Measurements from ENCODE around the gene RAPSN.

RAPSN gene

GRCh38 chr11:47407746-47408590, 41.0 kb downstream of the RAPSN start, which contains the start of gene SLC39A13:
Gene SLC39A13, plus strand, starts transcription at chr11:47408590. Its CDS starts 1,505 bp downstream, at chr11:47410095.
- peak; percentile 98 to 99 (median 98) for DNase-seq

DNA sequence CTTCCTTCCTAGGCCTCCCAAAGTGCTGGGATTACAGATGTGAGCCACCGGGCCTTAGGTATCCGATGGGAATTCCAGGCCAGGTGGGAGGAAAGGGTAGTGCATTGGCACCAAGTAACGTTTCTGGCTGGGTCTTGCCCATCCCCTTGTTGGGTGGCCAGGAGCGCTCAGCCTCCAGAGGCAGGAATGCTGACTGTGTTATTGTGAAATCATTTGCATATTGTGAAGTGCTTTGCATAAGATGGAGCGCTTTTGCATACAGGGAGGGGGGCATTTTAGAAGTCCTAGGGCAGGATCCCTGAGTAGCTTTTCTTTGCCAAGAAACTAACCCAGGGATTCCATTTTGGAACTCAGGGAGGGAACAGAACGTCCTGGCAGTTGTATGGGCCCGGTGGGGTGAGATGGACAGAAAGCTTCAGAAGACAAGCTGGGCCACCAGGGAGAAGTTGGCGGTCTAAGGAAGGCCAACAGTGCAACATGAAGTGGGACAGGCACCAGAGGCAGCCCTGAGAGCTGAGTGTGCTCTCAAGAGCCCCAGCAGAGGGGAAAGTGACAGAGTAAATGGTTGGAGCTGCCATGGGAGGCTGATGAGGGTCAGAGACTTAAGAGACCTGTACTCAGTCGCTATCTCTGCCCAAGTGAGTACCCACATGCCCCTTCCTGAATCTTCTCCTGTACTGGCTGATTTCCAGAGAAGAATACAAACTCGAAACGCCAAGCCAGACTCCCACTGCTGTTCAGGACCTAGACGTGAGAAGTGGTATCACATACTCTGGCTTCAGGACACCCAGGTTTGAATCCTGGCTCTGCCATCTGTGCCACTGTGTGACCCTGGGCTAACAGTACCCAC, 41.8 kb downstream of the RAPSN start:
- peak in 3 of 4 experiments; percentile 47 to 65 (median 61) for DNase-seq

DNA sequence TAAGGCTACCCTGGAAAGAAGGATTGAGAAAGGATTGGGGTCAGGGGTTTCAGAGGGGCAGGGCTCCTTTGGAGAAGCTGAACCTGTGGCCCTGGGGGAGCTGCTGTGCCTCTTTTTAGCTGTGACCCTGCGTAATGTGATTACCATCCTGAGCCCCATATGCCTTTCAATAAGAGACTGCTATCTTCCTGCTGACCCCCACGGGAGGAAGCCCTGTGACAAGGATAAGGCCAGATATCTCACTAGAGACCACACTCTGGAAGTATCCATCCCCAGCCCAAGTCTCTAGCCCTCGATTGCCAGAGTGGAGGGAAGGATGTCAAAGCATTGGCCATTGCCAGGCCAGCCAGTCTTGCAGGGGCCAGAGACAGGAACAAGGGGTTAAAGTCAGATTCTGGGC, 45.4 kb downstream of the RAPSN start:
- no peak for DNase-seq

DNA sequence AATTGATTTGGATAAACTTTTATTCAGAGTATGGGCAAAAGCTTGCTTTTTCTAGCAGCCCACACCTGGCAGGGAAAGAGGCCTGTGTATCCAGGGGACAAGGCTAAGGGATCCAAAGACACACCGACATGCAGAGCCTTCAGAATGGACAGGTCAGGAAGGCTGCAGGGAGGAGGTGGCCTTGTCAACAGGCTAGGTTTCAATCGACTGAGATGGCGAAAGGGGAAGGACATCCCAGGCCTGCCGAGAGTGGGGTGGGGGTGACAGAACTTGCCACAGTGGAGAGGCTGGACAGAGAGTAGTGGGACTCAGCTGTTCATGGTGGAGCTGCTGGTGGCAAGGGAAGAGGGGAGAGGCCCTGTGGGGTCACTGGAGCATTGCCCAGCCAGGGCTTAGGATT, 45.8 kb downstream of the RAPSN start:
- DNase-seq = peak in 1 of 4 experiments; percentile 29

- DNase-seq = peak in 3 of 4 experiments; percentile 42 to 48 (median 46)
These were observed 48.1 kb downstream of the RAPSN start for GRCh38 chr11:47400768-47401279.

DNA sequence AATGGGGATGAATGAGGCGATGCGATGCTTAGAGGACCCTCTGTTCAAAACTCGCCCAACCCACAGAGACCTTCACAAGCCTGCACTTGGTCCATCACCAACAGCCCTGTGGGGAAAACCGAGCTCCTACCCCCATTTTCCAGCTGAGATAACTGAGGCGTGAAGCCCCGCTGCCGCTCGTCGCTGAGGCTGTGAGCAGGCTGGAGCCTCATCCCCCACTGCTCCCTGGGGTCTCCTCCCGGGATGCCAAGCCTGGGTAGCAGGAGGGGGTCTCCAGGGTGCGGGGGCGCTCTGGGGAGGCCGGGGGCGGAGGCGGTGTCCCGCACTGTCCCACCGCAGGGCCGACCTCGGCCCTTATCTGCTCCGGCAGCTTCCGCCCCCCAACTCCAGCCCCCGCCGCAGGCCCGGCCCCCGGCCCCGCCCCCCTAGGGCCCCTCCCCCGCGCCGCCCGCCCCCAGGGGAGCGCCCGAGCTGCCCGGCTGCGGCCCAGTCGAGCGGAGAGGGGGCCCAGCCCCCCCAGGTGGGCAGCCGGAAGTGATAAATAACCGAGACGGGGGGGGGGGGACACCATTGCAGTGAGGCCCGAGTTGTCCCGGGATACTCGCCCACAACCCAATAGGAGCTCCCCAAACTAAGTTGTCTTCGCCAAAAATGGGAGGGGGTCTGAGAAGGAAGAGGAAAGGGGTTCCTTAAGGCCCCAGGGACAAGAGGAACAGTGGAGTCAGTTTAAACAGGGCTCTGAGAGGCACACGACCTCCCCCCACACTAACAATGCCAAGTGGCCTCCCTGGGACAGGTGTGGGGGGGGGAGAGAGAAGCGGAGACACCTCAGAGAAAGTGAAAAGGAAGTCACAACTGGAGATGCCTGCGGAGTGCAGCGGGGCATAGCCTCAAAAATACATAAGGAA, 48.8 kb downstream of the RAPSN start:
- no peak for DNase-seq

DNA sequence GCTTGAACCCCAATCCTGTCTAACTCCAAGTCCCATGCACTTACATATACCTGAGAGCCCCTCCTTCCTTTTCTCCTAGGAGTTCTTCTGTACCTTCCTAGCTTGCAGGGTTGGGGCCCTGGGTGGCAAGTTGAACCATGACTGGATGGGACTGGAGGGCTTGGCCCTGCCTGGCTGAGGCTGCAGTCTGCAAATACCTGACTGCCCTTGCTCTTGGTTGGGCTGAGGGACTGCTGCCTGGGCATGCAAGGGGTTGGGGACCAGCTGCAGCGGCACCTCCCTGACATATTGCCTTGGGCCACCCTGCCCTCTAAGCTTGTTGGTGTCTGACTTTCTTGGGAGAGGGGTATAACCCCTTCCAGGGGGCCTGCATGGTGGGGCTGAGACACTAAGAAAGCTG, 50.4 kb downstream of the RAPSN start:
- DNase-seq = no peak

GRCh38 chr11:47398011-47398410, 50.9 kb downstream of the RAPSN start:
- no peak for DNase-seq

- DNase-seq = no peak
These were observed 53.0 kb downstream of the RAPSN start for GRCh38 chr11:47396049-47396320.

DNA sequence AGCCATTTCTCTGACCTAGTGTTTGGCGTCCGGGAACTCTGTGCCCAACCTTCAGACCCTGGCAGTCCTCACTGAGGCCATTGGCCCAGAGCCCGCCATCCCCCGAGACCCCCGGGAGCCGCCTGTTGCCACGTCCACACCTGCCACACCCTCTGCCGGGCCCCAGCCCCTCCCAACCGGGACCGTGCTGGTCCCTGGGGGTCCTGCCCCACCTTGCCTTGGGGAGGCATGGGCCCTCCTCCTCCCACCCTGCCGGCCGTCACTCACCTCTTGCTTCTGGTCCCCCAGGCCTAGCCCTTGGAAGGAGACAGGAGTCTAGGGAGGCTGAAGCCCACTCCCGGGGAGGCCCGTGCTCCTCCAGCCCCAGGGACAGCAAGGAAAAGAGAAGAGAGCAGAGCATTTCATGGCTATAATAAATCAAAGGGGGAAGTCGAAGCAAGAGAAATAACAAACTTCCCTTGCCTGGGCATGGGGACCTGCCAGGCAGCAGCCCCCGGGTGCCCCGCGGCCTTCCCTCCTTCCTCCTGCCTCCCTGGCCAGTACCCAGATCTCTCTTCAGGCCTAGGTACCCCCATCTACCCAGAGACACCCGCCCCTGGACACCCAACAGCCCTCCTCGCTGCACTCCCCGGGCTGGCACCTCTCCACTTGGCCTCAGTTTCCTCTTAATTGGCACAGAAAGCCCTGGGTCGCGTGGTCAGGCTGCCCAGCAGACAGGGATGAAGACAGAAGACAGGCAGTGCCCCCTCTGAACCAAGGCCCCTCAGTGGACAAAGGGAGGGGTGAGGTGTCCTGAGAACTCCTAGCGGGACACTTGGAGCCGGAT, 53.5 kb downstream of the RAPSN start:
- peak; percentile 43 to 69 (median 66) for DNase-seq

DNA sequence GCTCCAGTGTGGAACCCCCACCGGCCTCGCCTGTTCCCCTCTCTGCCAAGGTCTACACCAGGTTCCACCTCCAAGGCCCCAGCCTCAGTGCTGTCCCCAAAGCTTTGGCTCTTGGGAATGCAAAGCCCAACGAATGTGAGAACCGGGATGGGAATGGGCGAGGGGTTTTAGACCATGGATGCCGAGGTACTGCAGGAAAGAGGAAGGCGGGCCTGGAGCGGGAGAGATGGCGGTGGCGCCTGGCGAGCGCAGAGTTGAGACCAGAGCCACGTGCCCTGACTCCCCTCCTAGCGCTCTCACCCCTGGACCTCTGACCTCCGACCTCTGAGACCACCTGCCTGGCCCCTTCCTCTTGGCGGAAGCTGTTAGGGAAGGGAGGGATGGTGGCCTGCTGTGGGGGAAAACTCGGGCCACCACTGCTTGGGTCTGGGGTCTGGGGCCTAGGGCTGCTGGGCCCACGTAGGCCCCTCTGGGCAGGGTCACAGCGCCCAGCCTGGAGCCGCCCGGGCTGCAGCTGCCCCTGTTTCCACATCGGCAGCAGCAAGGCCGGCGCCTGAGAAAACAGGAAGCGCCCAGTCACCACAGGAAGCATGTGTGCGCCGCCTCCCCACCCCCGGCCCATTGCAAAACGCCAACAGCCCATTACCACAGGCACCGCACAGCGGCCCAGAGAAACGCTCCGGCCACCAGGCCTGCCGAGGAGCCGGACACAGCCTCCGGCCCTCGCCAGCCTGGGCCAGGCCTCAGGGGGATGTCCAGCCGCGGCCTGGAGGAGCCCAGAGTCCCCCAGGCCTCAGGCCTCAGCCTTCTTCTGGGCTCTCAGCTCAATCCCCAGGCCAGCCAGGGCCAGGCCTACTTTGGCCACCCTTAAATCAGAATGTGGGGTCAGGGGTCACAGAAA, 54.4 kb downstream of the RAPSN start:
- DNase-seq = peak; percentile 96 to 97 (median 96)

- peak; percentile 87 to 94 (median 92) for DNase-seq
These were observed 55.0 kb downstream of the RAPSN start for GRCh38 chr11:47394050-47394321.

DNA sequence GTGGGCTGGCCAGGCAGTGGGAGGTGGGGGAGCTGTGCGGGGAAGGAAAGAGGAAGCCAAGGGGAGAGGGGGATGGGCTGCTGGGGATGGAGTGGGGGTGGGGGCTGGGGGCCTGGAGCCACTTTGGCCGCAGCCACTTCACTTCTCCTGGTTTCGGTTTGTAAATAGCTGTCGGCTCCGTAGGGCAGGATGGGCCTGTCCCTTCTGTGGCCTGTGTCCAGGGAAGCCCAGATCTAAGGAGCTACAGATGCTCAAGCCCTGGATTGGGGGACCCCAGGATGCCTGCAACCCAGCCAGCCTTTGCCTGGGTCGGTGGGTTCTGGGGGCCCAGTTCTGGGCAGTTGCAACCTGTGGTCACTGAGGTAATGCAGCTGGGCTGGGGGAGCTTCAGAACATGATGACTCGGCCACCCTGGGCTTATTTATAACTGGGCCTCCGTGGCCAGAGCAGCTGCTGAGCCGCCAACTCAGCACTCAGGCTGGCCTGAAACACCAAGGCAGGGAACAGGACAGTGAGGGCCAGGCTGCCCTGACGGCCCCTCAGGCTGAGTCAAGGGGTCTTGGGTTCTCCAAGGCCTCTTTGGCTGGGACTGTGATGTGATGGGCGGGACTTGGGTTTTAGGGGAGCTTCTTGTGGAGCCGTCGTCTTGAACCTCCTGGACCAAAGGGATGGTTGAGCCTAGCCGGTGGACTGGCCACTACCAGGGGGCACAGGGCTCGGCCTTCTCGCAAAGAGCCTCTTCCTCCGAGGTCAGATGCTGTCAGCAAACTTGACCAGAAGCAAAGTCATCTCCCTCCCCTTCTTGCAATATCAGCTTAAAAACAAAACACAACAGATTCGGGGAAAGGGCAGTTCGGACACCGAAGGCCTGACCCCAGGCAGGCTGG, 55.5 kb downstream of the RAPSN start:
- DNase-seq = peak; percentile 82 to 92 (median 88)

DNA sequence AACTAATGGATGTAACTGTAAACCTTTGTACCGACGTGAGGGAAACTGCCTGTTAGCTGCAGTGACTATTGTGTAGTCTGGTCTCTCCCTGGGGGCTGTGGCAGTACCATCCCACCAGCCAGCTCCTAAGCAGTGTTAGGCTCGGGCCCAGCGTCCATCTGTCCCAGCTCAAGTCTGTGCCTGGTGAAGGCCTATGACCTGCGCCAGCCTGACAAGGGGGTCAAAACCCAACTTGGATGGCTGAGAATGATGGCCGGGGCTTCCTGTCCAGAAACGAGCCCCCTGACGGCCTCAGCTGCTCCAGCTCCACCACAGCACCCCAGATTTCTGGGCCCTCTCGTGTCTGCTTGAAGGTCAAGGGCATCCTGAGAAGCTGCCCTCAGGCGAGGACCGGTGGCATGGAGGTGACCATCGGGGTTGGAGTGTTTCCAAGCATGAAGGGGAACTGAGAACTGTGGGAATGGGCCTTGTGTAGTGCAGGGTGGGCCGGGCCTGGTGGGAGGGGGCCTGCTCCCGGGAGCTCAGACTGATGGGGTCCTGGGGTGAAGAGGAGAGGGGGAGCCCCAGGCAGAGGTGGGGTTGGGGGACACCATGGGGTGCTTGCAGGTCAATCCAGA, 56.3 kb downstream of the RAPSN start:
- peak in 3 of 4 experiments; percentile 57 to 76 (median 71) for DNase-seq

DNA sequence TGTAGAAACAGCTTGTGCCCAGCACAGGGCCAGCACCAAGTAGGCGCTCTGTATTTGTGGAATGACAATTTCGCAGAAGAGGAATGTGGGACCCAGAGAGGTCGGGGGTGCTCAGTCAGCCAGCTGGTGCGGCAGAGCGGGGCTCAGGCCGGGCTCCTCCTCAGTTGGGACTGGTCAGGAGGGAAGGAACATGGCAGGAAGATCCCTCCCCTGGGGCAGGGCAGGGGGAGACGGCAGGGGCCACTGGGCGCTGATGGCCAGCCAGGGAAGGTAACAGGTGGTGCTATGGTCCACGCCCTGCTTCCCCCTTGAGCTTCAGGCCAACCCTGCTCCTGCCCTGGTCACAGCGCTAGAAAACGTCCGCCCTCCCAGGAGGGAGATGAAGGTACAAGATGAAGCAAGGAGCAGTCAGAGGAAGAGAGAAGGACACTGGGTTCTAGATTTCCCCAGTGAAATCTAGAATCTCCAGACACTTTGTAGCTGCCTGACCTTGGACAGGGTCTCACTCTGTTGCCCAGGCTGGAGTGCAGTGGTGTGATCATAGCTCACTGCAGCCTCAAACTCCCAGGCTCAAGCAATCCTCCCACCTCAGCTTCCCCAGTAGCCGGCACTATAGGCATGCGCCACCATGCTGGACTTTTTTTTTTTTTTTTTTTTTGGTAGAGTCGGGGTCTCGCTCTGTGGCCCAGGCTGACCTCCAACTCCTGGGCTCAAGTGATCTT, 57.1 kb downstream of the RAPSN start:
- peak in 2 of 4 experiments; percentile 33 to 46 for DNase-seq

- peak; percentile 93 to 98 (median 98) for DNase-seq
These were observed 57.8 kb downstream of the RAPSN start for GRCh38 chr11:47391077-47391583.

- DNase-seq = no peak
These were observed 58.5 kb downstream of the RAPSN start for GRCh38 chr11:47390422-47390760.
